ENCODE results near the gene EIF4A3. TPM values are rescaled to one million over a fixed set of nuclear protein-coding genes. Genes with fewer than 3 reads are reported as not detected.

The EIF4A3 gene
- total RNA-seq, 3 donors from 2014 or later (not counting 1 experiment from before 2014, with no cell fraction given), result 86.2 to 88.6 (median 88.0) TPM

DNA sequence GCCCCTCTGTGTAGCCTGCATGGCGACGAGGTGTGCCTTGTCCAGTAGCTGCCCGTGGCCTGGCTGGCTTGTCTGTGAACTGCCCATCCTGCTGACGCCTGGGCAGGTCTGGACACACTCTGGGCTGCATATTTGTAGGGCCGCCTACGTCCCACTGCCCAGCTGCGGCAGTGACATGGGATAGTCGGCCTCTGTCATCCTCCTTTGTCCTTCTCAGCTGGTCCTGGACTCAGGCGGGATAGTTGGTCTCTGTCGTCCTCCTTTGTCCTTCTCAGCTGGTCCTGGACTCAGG lies 37.4 kb upstream of the EIF4A3 start:
- Histone ChIP-seq H3K9me3 (ENCODE audit: control insufficient read depth, insufficient read depth, low read length) (no peaks in the 10 kb centered on the region), H3K27me3 (ENCODE audit: control insufficient read depth, insufficient read depth, low read length) (no peaks in the 10 kb centered on the region), H3K27ac (ENCODE audit: low read length) (no peak overlapping the region), H3K4me3 (ENCODE audit: low read length) (no peak overlapping the region), H3K36me3 (ENCODE audit: control insufficient read depth, insufficient read depth, low read length) (no peaks in the 10 kb centered on the region), H3K4me1 (ENCODE audit: control insufficient read depth, insufficient read depth, low read length) (no peaks in the 10 kb centered on the region)
- 88% methylated on average over 8 of the region's 10 CpGs for WGBS (ENCODE audit: insufficient coverage)
- H3K4me1 Mint-ChIP-seq, result no peaks in the 10 kb centered on the region
- TF ChIP-seq, protein P1, sequence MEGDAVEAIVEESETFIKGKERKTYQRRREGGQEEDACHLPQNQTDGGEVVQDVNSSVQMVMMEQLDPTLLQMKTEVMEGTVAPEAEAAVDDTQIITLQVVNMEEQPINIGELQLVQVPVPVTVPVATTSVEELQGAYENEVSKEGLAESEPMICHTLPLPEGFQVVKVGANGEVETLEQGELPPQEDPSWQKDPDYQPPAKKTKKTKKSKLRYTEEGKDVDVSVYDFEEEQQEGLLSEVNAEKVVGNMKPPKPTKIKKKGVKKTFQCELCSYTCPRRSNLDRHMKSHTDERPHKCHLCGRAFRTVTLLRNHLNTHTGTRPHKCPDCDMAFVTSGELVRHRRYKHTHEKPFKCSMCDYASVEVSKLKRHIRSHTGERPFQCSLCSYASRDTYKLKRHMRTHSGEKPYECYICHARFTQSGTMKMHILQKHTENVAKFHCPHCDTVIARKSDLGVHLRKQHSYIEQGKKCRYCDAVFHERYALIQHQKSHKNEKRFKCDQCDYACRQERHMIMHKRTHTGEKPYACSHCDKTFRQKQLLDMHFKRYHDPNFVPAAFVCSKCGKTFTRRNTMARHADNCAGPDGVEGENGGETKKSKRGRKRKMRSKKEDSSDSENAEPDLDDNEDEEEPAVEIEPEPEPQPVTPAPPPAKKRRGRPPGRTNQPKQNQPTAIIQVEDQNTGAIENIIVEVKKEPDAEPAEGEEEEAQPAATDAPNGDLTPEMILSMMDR (IDR thresholded peaks at IDR 0.05), result no peak
- H3K9me3 Mint-ChIP-seq, result no peaks in the 10 kb centered on the region
- no peak for ATAC-seq
- no peak overlapping the region for H3K4me3 Mint-ChIP-seq
- no peak for DNase-seq
- H3K27me3 Mint-ChIP-seq (ENCODE audit: low read depth in 2 of 2), result peaks cover 0 to 2% of the 10 kb centered on the region in 2 donors
- no peak overlapping the region for H3K27ac Mint-ChIP-seq
- no peaks in the 10 kb centered on the region for H3K36me3 Mint-ChIP-seq
- intact Hi-C loops (cut with micrococcal nuclease), result no loop called here

DNA sequence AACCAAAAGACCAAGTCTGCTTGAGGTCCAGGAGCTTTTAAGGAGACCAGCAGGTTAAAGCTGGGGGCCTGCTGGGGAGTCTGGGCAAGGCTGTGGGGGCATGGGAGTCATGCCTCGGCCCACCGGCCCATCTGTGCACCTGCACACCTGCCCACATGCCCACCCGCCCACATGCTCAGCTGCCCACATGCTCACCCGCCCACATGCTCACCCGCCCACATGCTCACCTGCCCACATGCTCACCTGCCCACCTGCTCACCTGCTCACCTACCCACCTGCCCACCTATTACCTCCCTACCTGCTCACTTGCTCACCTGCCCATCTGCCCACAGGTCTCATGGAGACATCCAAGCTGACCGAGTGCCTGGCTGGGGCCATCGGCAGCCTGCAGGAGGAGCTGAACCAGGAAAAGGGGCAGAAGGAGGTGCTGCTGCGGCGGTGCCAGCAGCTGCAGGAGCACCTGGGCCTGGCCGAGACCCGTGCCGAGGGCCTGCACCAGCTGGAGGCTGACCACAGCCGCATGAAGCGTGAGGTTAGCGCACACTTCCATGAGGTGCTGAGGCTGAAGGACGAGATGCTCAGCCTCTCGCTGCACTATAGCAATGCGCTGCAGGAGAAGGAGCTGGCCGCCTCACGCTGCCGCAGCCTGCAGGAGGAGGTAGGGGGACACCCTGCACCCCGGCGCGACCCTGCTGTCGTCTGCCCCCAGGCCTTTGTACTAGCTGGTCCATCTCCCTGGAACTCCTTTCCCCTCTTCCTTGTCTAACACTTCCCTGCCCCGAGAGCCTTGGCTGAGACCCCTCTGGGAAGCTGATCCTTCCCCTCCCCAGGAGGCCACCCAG lies 36.9 kb upstream of the EIF4A3 start:
- no peaks in the 10 kb centered on the region for H3K4me1 Mint-ChIP-seq
- no peak overlapping the region for H3K27ac Mint-ChIP-seq
- DNase-seq (no peak), ATAC-seq (no peak)
- 88% methylated on average over 26 of the region's 26 CpGs for WGBS (ENCODE audit: insufficient coverage)
- no peak overlapping the region for H3K4me3 ChIP-seq (ENCODE audit: low read length)
- H3K27ac ChIP-seq (ENCODE audit: low read length), result no peak overlapping the region
- H3K27me3 Mint-ChIP-seq (ENCODE audit: low read depth in 2 of 2), result peaks cover 0 to 2% of the 10 kb centered on the region in 2 donors
- no peaks in the 10 kb centered on the region for H3K9me3 Mint-ChIP-seq
- H3K4me1 ChIP-seq (ENCODE audit: control insufficient read depth, insufficient read depth, low read length), result no peaks in the 10 kb centered on the region
- TF ChIP-seq, protein P1 (IDR thresholded peaks at IDR 0.05), result no peak
- H3K9me3 ChIP-seq (ENCODE audit: control insufficient read depth, insufficient read depth, low read length), result no peaks in the 10 kb centered on the region
- H3K27me3 ChIP-seq (ENCODE audit: control insufficient read depth, insufficient read depth, low read length), result no peaks in the 10 kb centered on the region
- H3K36me3 Mint-ChIP-seq, result no peaks in the 10 kb centered on the region
- H3K36me3 ChIP-seq (ENCODE audit: control insufficient read depth, insufficient read depth, low read length), result no peaks in the 10 kb centered on the region
- no peak overlapping the region for H3K4me3 Mint-ChIP-seq
- intact Hi-C loops (cut with micrococcal nuclease), result no loop called here

DNA sequence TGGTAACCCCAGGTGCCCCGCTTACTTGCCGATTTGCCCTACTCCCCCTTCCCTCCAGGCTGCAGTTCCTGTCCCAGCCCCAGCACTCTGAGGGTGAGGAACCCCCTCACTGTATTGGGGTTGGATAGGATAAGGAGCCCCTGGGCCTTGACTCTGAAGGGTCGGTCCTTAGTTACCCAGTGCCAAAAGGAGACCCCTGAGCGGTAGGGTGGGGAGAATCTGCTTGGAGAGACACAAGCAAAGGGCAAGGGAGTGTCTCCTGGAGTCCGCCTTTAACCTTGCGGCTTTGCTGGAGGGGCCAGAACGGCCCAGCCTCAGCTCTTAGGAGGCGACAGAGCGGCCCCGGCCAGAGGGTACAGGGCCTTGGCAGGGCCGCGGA lies 35.9 kb upstream of the EIF4A3 start:
- Mint-ChIP-seq H3K27ac (no peak overlapping the region), H3K27me3 (ENCODE audit: low read depth in 2 of 2) (peaks cover 0 to 2% of the 10 kb centered on the region in 2 donors), H3K4me1 (no peaks in the 10 kb centered on the region), H3K9me3 (no peaks in the 10 kb centered on the region), H3K36me3 (no peaks in the 10 kb centered on the region), H3K4me3 (no peak overlapping the region)
- Histone ChIP-seq H3K4me3 (ENCODE audit: low read length) (no peak overlapping the region), H3K36me3 (ENCODE audit: control insufficient read depth, insufficient read depth, low read length) (no peaks in the 10 kb centered on the region), H3K27me3 (ENCODE audit: control insufficient read depth, insufficient read depth, low read length) (no peaks in the 10 kb centered on the region), H3K9me3 (ENCODE audit: control insufficient read depth, insufficient read depth, low read length) (no peaks in the 10 kb centered on the region), H3K27ac (ENCODE audit: low read length) (no peak overlapping the region), H3K4me1 (ENCODE audit: control insufficient read depth, insufficient read depth, low read length) (no peaks in the 10 kb centered on the region)
- TF ChIP-seq, protein P1 (IDR thresholded peaks at IDR 0.05), result no peak
- intact Hi-C loops (cut with micrococcal nuclease), result no loop called here
- DNase-seq (no peak), ATAC-seq (no peak)
- WGBS (ENCODE audit: insufficient coverage), result 93% methylated on average over 12 of the region's 12 CpGs
